Left renal pelvis (tissue), 4 donors: ENCODE measurements around the gene PXMP2. TPM values are rescaled to one million over a fixed set of nuclear protein-coding genes. Genes with fewer than 3 reads are reported as not detected.
A peak's percentile ranks its signal among the peaks of the same experiment; 100 is the strongest.
"Not testable (repeated sequence)": the region's sequence is repeated elsewhere in the genome, so short reads cannot be mapped to it uniquely, and the experiment has no call there.

Experiments
- DNase-seq, 4 donors: peaks; one replicate each; pipeline ENCODE4 v3.0.0-alpha.2; 2013; ENCODE audit warnings: low read depth in 4 of 4, low spot score in 3 of 4
- polyA plus RNA-seq, 4 donors: library from polyadenylated mRNA; unstranded; fragments of 120-200 nt; gene quantifications; one replicate each; pipeline ENCODE4 v1.2.1, GENCODE V29; 2013; ENCODE audit not compliant: insufficient read length in 4 of 4

Gene PXMP2
- polyA plus RNA-seq, 4 donors, result 41.6 to 63.5 (median 48.5) TPM

DNA sequence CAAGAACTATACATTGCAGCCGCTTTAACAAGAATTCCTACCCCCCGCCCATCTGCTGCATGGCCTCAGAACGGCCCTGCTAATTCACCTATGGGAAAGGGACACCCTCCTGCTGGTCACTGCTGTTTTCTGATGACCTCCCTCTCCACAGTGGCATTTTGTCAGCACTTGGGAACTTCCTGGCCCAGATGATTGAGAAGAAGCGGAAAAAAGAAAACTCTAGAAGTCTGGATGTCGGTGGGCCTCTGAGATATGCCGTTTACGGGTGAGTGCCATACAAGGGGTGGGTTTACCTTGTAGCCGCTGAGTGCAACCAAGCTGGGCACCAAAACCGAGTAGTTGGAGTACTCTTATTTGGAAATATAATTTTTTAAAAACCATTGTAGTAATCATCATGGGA, 2.7 kb downstream of the PXMP2 start:
- DNase-seq, result no peak

DNA sequence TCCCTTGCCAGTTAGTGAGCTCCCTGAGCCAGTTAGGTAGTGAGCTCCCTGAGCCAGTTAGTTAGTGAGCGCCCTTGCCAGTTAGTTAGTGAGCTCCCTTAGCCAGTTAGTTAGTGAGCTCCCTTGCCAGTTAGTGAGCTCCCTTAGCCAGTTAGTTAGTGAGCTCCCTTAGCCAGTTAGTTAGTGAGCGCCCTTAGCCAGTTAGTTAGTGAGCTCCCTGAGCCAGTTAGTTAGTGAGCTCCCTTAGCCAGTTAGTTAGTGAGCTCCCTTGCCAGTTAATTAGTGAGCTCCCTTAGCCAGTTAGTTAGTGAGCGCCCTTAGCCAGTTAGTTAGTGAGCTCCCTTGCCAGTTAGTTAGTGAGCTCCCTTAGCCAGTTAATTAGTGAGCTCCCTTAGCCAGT, 4.6 kb downstream of the PXMP2 start:
- DNase-seq, result not testable (repeated sequence)

DNA sequence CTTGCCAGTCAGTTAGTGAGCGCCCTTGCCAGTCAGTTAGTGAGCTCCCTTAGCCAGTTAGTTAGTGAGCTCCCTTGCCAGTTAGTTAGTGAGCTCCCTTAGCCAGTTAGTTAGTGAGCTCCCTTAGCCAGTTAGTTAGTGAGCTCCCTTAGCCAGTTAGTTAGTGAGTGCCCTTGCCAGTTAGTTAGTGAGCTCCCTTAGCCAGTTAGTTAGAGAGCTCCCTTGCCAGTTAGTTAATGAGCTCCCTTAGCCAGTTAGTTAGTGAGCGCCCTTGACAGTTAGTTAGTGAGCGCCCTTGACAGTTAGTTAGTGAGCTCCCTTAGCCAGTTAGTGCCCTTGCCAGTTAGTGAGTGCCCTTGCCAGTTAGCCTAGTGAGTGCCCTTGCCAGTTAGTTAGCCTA, 7.5 kb downstream of the PXMP2 start:
- DNase-seq, result not testable (repeated sequence)

DNA sequence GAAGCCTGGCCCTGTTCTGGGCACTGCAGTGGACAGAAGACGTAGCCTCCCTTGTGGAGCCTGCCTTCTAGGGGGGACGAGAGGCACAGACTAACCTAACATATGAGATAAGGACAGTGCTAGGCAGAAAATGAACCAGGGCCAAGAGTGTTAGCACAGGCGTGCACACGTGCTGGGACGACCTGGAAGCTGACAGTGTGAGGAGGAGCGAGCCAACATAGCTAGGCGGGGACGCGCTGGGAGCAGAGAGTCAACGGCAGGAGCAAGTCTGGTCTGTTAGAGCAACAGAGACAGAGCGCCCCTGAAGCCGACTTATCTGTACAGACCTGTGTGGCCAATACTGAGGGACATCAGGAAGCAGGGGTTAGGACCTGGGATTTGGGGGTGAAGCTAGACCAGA, 8.0 kb downstream of the PXMP2 start:
- DNase-seq, result no peak

DNA sequence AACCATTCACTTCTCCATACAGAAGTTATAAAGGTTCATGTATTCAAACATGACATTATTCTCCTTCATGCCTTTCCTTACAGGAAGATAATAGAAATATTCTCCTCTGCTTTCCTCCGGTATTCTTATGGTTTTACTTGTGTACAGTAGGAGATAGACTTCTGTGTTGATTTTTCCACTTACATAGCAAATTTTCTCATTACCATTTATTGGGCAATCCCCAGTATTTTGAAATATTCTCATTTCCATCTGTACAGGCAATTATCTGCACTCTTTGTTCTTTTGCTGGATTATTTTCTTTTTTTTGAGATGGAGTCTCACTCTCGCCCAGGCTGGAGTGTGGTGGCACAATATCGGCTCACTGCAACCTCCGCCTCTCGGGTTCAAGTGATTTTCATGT, 11.0 kb downstream of the PXMP2 start:
- DNase-seq, result no peak

DNA sequence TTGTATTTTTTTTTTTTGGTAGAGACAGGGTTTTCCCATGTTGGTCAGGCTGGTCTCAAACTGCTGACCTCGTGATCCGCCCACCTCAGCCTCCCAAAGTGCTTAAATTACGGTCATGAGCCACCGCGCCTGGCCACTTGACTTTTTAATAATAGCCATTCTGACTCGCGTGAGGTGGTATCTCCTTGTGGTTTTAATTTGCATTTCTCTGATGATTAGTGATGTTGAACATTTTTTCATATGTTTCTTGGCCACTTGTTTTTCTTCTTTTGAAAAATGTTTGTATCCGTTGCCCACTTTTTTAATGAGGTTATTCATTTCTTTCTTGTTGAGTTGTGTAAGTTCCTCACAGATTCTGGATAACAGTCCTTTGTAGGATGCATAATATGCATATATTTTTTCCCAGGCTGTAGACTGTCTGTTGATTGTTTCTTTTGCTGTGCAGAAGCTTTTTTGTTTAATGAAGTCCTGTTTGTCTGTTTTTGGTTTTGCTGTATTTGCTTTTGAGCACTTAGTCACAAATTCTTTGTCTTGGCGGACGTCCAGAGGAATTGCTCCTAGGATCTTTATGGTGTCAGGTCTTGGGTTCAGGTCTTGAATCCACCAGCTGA, 12.9 kb downstream of the PXMP2 start:
- no peak for DNase-seq

DNA sequence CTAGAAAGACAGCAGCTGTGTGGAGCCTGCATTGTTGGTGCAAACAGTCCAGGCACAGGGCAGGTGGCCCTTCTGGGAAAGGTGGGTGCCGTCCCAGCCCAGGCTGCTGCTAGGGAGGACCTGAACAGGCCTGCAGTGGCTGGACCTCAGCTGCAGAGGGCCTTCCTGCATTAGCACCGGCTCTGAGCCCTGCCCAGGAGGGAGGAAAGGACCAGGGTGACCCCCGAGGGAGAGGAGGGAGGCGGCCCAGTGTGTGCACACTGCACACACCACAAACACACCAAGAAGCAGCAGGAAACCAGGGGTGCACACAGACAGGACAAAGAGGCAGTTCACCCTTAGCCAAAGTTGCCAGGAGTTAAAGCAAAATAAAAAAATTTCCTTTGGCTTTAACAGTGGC, 15.3 kb downstream of the PXMP2 start:
- DNase-seq, result no peak

DNA sequence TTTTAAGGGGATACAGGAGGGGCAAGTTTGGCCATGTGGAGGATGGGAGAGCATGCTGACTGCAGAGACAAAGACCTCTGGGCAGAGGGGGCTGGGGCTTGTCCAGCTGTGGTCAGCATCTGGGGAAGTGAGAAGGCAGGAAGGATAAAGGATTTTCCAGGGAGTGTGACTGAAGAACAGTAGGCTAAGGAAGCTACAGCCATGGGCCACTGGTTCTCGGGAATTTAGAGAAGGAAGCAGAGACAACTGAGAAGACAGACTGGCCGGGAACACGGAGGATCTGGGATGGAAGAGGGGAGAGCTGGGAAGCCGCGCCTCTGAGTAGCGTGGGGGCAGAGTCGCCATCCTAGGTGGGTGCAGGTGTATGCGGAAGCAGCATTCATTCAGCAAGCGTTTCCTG, 16.3 kb downstream of the PXMP2 start:
- DNase-seq, result no peak

DNA sequence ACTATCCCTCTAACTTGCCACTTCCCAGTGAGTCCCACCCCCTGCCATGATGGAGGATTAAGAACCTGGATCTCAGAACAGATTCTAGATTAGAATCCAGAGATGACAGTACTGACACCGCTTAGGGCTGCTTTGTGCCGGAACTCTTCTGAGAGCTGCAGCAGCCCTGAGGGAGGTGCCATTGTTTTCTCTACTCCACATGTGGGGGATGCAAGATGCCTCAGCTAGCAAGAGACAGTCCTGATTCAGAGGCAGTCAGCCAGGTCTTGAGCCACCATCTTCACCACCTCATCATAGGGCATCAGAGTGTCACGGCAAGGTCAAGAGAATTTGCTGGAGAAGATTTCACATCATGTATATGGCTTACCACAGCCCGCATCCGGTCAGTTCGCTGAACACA, 19.9 kb downstream of the PXMP2 start:
- no peak for DNase-seq

DNA sequence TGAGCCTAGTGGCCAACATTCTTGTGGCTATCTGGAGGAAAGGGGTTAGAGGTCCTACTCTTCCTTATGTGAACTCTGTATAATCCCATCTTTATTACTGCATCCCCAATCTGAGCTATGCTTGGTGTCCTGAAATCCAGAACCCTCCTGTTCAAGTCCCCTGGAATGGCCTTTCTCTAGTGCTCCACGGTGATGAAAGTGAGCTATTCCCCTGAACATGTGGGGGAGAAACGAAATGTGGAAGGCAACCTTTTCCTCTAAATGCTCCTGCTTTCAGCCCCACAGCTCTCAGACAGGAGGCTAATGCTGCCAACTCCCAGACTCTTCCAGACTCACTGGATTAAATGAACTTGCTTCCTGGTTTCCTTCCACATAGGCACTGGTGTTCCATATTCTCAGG, 20.8 kb downstream of the PXMP2 start:
- no peak for DNase-seq

DNA sequence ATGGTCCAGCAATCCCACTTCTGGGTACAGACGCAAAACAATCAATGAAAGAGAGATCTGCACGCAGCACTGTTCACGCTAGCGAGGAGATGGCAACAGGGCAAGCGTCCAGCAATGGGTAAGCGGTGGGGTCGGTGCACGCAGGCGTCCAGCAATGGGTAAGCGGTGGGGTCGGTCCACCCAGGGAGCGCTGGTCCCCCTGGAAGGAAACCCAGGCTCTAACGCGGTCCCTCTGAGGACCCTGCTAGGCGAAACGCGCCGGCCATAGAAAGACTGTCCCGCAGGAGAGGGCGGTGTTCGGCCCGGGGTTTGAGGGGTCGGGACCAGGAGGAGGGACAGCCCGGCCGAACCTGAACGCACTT, 22.6 kb downstream of the PXMP2 start:
- DNase-seq, result no peak

DNA sequence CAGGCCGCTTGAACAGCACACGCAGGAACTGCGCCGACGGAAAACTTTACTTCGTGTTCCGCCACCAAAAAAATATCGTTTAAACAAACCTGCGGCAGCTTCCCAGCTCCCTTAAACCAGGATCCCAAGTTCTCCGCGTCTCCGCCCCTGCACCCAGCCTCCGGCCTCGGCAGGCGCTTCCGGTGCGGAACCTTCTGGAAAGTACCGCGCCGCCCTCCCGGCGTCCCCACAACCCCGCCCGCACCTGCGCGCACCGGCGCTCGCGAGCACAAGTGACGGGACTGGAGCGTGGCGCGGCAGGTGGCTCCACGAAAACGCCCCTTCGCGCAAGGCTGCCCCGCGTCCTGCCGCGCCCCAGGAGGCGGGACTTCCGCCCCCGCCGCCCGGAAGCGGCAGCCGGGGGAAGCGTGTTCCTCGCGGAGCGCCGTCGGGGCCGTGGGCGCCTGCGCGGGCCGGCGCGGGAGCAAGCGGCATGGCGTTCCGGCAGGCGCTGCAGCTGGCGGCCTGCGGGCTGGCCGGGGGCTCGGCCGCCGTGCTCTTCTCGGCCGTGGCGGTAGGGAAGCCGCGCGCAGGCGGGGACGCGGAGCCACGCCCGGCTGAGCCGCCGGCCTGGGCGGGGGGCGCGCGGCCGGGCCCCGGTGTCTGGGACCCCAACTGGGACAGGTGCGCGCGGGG, 23.2 kb downstream of the PXMP2 start, which contains the start of gene PGAM5:
TSS of gene PGAM5 (plus strand) at position 438 of the 675 bp plus-strand sequence. CDS start at position 473, 35 bp downstream.
- DNase-seq, result peak; percentile 57 to 72 (median 64)

DNA sequence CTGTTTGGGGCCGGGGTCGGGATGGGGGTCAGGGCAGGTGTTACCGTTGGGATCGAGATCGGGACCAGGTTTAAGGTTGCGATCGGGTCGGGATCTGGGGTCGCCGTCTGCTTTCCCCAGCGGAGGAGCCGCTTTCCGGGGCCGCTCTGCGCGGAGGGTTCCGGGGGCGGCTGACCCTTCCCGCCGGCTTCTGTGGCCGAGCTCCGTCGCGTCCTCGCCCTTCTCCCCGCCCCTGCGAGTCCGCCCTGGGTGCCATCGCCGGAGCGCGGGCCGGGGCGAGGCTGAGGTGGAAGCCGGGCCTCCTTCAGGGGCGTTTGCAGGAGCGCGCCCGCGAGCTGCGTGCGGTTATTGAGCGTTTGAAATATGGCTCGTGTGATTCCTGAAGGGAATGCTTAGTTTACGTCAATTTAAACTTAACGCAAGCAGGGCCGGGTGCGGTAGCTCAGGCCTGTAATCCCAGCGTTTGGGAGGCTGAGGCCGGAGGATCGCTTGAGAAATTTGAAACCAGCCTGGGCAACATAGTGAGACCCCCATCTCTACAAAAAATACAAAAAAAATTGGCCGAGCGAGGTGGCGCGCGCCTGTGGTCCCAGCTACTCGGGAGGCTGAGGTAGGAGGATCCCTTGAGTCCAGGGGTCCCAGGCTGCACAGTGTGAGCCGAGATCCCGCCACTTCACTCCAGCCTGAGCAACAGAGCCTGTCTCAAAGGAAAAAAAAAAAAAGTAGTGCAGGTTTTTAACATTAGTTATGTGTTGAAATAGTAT, 23.9 kb downstream of the PXMP2 start:
- DNase-seq, result no peak

DNA sequence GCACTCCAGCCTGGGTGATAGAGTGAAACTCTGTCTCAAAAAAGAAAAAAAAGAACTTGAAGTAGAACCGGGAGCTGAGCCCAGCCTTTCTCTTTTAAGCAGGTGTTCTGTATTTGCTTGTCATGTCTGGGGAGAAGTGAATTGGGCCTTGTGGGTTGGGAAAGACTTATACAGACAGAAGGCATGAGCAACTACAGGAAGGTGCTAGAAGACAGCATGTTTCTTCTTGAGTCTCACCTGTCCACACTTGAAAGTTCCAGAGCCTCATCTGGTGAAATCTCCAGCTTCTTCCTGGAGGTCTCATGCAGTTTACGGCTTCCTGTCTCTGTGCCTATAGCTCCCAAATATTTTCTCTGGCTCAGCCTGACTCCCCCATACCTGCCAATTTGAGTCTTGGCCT, 25.7 kb downstream of the PXMP2 start:
- no peak for DNase-seq

DNA sequence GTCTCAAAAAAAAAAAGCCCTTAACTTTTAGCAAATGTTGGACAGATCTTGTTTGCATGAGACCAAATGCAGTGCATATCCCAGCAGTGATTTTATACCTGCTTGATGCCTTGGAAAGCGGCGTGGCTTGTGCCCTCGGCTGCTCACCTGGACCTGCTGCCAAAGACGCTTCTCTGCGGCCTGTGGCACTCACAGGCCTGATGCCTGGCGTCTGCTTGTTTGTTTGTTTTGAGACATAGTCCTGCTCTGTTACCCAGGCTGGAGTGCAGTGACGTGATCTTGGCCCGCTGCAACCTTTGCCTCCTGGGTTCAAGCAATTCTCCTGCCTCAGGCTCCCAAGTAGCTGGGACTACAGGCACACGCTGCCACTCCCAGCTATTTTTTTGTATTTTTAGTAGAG, 28.5 kb downstream of the PXMP2 start:
- DNase-seq, result no peak

DNA sequence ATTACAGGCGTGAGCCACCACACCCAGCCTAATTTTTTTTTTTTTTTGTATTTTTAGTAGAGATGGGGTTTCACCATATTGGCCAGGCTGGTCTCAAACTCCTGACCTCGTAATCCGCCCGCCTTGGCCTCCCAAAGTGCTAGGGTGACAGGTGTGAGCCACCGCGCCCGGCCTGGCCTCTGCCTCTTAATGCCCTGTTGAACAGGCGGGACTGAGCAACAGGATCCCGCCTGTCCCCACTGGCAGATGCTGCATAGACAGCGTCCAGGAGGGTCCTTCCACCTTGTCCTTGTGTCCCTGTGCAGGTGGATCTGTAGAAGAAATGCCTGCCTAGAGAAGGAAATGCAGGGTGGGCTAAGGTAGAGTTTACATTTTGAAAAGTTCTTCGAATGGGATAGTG, 29.0 kb downstream of the PXMP2 start:
- no peak for DNase-seq

DNA sequence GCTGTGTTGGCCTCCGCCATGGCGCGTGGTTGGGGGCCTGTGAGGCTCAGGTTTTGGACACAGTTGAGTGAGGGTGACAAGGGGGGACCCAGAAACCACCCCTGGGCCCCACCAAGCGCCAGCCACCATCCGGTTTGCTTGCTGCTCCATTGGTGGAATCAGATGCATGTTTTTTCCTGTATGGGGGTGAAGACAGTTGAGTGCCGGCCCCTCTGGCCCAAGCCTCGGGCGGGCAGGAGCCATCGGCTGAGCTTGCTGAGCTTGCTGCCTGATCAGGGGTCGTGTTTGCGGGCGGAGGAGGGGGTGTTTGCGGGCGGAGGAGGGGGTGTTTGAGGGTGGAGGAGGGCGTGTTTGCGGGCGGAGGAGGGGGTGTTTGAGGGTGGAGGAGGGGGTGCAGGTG, 29.6 kb downstream of the PXMP2 start:
- DNase-seq, result no peak

DNA sequence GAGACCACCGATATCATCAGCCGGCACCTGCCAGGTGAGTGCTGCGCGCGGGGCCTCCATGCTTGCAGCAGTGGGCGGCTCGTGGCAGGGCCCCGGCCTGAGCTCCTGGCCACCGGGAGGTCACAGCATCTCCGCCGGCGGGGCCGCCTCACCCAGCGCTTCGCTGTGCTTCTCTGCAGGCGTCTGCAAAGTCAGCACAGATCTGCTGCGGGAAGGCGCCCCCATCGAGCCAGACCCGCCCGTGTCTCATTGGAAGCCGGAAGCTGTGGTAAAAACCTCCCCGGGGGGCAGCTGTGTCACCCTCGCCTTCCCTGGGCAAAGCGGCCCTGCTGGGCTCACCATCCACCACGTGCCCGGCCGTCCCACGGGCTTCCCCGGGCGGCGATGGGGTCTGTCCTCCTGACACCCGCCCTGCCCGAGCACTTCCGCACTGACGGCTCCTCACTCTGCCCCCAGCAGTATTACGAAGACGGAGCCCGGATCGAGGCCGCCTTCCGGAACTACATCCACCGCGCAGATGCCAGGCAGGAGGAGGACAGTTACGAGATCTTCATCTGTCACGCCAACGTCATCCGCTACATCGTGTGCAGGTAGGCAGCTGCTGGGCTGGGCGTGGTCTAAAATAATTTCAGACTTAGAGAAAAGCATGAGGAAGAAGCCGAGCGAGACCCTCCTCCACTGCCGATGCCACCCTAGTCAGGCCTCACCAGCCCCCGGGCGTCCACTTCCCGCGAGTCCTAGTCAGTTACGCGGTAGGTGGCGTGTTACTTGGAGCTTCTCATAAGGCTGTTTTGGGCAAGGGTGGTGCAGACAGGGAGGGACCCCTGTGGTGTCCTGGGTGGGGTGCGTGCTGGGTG, 30.4 kb downstream of the PXMP2 start:
- DNase-seq, result no peak

DNA sequence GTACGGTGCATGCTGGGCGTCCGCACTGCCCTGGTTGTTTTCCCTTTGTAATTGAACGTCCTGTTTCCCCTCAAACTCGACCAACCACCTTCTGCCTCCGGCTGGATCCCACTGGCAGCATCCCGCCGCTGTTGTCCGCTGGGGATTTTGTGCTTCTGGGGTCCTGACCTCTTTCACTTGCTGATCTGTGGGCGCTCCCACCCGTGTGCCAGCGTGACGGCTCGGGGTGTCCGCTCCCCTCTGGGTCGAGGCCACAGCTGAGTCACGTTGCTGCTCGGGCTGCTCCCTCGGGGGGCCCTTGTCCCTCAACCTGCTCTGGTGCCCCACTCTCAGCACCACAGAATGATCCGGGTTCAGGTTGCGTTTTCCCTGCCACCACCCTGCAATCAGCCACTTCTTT, 31.3 kb downstream of the PXMP2 start:
- DNase-seq, result no peak

DNA sequence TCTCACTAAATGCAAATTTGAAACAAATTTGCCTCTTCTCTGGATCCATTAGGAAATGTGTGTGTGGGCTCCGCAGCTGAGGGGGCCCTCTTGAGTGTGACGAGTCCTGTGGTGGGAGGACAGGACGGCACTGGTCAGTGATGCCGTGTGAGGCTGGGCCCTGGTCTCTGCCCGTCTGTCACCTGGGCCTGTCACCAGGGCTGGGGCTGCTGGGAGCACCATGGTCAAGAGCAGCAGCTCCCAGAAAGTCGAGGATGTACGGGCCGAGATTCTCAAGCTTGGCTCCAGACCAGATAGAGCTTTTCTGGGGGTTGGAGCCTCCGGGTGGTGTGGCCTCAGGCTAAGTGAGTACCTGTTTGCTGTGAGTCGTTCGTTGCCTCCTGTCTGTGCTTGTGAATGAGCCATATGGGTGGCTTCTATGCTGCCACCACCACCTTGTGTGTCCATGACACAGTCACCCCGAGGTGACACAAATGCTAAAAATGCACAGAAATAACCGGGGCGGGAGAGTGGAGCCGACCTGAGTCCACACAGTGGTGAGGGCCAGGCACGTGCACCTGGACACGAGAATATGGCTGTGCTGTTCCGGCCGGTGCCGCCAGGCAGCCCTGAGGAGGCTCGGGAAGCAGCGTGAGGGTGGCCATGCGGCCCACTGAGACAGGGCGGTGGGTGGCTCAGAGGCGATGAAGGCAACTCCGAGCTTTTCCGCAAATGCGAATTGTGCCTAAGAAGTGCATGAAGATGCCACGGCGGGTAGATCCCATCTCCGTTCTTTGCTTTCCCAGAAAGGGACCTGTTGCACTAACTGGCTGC, 32.0 kb downstream of the PXMP2 start:
- no peak for DNase-seq
